PC-3 (cell line): ENCODE results near the gene LAG3.

Experiments
- CTCF ChIP-seq: fragments of 300-600 bp; sonication (generic); conservative IDR thresholded peaks from 2 replicates; pipeline ENCODE4 v1.5.1; 2017; ENCODE audit warnings: antibody characterized with exemption, low read depth, mild to moderate bottlenecking, low read length
- EZH2 ChIP-seq: fragments of 300-600 bp; sonication (generic); IDR thresholded peaks from one replicate; pipeline ENCODE4 v1.6.1; 2017; ENCODE audit warnings: antibody characterized with exemption, mild to moderate bottlenecking, low read length; ENCODE audit not compliant: unreplicated experiment
- EZH2phosphoT487 ChIP-seq: fragments of 300-600 bp; sonication (generic); IDR thresholded peaks from 2 replicates; pipeline ENCODE4 v1.6.1; 2018; ENCODE audit warnings: mild to moderate bottlenecking, antibody characterized with exemption, low read length, borderline replicate concordance

- TF ChIP-seq EZH2, result no peak
- TF ChIP-seq EZH2phosphoT487, result no peak
- TF ChIP-seq CTCF, result no peak
Measured at GRCh38 chr12:6775185-6776174, 3.2 kb downstream of the LAG3 start.
